HG02970 (cell line): Measurements from ENCODE around the gene ADSL.

ENCODE experiments used
- ATAC-seq: cut with Tn5 transposase; IDR thresholded peaks from one replicate; pipeline ENCODE4 v1.9.1; 2021; ENCODE audit warnings: mild to moderate bottlenecking, moderate library complexity, moderate number of reproducible peaks; ENCODE audit not compliant: unreplicated experiment, low FRiP score

ADSL gene

DNA sequence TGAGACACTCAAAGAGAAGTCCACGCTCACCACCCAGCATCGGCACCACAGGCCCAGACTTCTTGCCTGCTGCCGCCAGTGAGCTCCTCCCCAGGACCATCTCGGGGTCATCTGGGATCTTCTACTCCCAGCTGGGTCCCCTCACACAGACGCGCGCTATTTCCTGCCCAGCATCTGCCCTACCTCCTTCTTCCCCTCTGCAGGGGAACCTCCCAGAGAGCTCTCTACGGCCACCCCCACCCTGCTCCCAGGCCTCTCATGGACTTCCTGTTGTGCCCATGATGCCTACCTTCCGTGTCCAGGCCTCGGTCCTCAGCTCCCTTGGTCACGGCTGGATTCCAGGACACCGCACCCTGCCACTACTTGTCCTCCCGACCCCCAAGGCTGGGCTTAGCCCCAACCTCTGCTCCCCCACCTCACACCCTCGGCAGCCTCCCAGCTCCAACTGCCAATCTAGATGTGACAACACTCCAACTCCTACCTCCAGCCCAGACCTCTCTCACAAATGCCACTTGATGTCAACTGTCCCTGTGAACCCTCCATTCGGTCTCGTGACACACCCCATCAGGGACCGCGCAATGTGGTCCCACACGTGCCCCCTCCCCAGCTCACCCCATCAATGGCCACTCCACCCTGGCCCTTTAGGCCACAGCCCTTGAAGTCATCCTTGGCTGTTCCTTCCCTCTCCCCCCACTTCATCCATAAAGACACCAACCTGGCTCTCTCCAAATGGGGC lies 69.4 kb downstream of the ADSL start:
- no peak for ATAC-seq

DNA sequence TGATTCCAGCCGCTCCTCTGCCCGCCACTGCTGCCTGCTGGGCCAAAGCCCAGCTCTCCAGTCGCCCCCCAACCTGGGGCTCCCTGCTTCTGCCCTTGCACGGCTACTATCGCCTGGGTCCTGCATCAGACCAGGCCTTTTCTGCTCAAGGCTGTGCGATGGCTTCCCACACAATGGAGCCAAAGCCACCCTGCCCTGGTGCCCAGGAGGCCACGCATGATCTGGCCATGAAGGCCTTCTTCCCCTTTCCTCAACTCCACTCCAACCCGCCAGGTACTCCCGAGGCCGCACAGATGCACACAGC lies 69.9 kb downstream of the ADSL start:
- no peak for ATAC-seq

DNA sequence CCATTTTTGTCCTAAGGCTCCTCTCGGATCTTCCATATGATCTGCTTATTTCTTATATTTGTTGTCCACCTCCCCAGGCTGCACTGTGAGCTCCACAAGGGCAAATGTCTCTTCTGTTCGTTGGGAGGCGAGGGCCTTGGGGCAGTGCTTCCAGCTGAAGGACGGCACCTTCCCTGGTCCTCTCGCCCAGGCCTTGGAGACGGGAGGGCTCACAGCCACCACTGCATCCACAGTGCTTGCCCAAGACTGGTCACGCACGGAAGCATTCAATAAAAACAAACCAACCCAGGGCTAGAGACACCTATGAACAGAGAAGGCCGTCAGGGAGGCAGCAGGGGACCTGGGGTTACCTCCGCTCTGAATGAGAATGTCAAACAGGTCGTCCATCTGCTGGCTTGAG lies 70.3 kb downstream of the ADSL start:
- no peak for ATAC-seq

- no peak for ATAC-seq
These were observed 70.7 kb downstream of the ADSL start for GRCh38 chr22:40417041-40417440.

GRCh38 chr22:40417881-40418280 lies 71.6 kb downstream of the ADSL start:
- ATAC-seq: no peak

DNA sequence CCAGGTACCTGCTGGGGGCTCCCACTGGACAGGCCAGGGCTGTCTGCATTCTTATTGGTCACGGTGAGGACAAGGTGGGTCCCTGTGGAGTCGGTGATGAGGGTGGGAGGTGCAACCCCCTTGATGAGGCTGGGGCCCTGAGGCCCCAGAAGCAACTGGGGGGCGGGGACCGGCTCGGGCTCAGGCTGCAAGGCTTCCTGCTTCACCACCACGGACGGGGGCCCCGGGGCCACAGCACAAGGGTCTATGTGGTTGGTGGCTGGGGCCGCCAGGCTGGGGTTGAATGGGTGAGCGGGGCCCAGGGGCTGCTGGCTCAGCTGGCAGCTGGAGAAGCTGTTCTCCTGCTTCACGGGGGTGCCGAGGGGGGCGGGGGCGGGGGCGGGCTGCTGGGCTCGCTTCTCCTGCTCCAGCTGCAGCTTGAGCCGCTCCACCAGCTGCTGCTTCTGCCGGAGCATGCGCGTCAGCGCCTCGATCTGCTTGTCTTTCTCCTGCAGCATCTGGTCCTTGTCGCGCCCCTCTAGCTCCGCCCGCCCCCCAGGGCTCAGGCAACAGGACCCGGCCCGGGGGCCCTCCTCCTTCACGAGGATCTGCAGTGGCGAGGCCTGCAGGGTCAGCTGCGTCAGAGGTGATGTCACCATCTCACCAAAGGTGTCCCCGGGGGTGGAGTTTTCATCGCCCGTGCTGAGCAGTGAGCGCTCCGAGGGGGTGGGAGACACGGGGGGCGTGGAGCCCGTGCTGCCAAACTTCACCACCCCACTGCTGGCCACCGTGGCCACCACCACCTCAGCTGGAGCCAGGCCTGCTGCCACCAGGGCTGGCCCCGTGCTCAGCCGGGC lies 72.3 kb downstream of the ADSL start:
- no peak for ATAC-seq

GRCh38 chr22:40419718-40420117 lies 73.4 kb downstream of the ADSL start:
- no peak for ATAC-seq

DNA sequence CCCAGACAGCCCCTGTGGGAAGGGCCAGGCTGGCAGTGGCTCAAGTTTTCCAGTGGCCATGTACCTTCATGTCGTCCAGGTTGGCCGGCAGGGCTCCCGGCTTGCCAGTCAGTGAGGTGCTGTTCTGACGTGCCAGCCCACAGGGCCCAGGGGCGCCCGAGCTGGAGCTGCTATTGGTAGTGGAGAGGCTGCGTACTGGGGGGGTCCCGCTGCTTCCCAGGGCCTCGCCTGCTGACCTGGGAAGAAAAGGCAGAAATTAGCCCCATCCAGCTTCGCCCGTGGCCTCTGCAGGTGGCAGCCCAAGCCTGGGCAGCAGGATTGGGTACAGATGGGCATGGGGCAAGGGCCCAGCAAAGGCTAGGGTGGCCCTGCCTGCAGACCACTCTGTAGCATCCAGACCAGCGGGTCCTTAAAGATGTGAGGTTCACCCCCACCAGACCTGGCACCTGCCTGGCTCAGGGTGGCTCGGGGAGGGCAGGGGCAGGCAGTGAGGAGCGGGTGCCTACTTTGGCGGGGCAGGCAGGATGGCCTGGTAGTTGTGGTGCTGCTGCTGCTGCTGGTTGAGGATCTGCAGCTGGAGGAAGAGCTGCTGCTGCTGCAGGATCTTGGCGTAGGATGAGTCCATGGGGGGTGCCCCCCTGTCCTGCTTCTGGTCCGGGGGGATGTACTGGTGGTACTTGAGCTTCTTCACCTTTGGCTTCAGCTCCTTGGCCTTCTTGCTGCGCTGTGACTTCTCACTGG lies 74.2 kb downstream of the ADSL start:
- ATAC-seq: no peak

GRCh38 chr22:40421082-40421350 lies 74.7 kb downstream of the ADSL start:
- ATAC-seq: no peak

GRCh38 chr22:40421941-40422340 lies 75.6 kb downstream of the ADSL start:
- no peak for ATAC-seq

DNA sequence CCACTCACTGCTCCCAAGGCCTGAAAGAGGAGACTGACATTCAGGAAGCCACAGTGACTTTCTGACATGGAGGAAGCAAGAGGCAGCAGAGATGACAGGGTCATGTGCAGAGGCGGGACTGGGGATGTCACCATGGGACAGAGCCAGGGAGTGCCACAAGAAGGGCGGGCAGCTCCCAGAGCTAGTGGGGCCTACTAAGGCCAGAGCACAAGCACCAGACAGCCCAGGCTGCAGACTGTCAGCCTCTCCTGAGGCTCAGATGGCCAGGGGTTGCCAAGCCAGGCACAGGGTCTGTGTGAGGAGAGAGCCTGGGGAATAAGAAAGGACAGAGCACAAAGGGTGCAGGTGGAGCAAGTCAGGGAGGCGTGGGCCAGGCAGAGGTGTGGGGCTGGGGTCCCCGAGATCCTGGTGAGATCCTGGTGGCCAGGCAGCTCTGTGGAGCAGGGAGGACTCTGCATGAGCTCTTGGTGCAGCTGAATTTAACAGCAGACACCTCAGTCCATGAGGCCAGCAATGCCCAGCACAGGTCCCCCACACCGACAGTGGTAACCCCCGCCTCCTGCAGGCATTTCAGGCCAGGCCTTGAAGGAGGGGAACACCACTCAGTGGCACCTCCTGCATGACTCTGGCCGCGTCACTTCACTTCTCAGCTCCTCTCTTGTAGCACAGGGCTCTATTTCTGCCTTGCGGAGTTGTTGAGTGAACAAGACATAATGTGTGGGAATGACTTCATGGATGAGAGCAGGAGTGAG lies 76.4 kb downstream of the ADSL start:
- ATAC-seq: no peak

GRCh38 chr22:40423310-40423688 lies 77.0 kb downstream of the ADSL start:
- no peak for ATAC-seq

- no peak for ATAC-seq
These were observed 77.8 kb downstream of the ADSL start for GRCh38 chr22:40423882-40424640.

DNA sequence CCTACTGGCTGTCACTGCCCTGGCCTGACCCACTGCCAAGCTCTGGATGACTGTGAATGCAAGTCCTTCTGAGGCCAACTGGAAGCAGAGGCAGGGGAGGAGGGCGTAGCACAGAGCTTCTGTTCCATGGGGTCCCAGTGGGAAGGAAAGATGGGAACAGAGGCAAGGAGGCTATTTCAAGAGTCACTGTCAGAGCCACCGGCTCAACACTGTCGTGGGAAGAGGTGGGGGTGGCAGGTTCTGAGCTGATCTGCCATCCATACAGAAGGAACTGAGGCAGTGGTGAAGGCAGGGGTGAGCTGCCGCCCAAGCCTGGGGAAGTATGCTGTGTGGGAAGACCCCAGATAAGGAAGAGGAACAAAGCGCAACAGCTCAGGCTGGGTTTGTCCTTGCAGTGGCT lies 78.8 kb downstream of the ADSL start:
- ATAC-seq: no peak

- ATAC-seq: no peak
These were observed 80.5 kb downstream of the ADSL start for GRCh38 chr22:40426594-40427333.

DNA sequence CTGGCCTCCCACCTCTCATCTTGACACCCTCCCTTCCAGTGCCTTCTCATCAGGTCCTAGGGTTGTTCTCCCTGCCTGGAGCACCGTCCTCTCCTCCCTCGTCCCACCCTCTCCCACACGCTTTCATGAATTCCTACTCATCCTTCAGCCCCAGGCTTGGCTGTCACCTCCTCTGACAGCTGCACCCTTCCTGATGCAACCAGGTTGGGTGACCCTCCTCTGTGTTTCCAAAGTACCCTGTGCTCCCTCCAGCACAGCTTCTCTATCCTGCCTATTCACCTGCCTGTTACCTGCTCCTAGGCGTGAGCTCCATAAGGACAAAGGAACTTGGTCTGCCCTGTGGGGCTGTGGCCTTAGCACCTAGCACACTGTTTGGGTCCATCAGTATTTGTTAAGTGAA lies 82.5 kb downstream of the ADSL start:
- ATAC-seq: no peak

DNA sequence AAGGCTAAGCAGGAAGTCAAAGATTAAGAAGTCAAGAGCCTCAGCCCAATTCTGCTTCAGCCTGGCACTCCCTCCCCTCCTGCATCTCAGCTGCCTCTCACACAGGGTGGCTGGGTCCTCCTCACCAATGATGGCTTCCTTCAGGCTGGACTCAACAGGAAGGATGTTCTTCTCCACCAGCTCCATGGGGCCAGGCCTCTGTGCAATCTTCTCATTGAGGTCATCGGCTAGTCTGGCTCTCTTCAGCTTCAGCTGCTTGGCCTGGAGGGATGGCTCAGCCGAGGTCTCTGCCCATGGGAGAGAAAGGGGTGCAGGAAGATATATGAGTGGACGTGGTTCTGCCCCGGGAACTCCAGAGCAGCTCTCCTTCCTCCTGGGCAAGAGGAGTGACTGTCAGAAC lies 83.2 kb downstream of the ADSL start:
- no peak for ATAC-seq

GRCh38 chr22:40430991-40431390 lies 84.7 kb downstream of the ADSL start:
- no peak for ATAC-seq

GRCh38 chr22:40432157-40432556 lies 85.9 kb downstream of the ADSL start:
- no peak for ATAC-seq

DNA sequence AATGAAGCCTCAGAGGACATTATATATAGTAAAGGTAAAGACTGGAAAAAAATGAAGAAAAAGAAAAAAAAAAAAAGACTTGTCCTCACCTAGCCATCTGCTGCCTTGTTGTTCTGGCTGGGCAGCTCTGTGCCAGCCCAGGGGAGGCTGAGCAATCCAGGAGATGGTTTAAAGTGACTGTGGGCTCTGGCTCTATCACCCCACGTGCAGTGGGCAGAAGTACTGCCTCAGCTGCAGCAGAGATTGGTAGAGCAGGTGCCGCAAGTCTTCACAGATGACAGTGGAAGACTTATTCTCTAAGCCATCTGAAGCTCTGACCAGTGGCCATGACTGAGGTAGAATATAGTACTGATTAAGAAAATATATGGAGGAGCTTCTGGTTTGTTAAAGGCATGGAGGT lies 86.3 kb downstream of the ADSL start:
- no peak for ATAC-seq
